Measurements from ENCODE around the gene TCP11L2. TPM values are rescaled to one million over a fixed set of nuclear protein-coding genes. Genes with fewer than 3 reads are reported as not detected.

The TCP11L2 gene
- total and polyA plus RNA-seq, 2 of the 8 experiments (the other 6 are each of a cell fraction or from before 2014, with no cell fraction given) = 2.1 to 7.1 TPM

GRCh38 chr12:106285982-106286381, 16.6 kb upstream of the TCP11L2 start:
- Histone ChIP-seq H3K27ac (ENCODE audit: low read depth, low read length) (no peak overlapping the region), H3K23ac (ENCODE audit: insufficient read length) (no peak overlapping the region), H3K56ac (replicated peaks; ENCODE audit: insufficient read length, low read depth, low read length) (no peak overlapping the region), H3K14ac (ENCODE audit: insufficient read length) (no peak overlapping the region), H4K91ac (replicated peaks; ENCODE audit: insufficient read length, low read length) (no peak overlapping the region), H3K4me2 (ENCODE audit: insufficient read depth in 1 of 2, low read depth in 2 of 2, low read length in 2 of 2) (no peak overlapping the region), H3K4me1 (replicated peaks in 1 of 4; ENCODE audit: control insufficient read depth in 3 of 4, insufficient read depth in 4 of 4, low read length in 3 of 4) (no peaks in the 10 kb centered on the region), H2AFZ (ENCODE audit: low read length) (no peak overlapping the region), H3K79me1 (ENCODE audit: low read depth, low read length) (no peaks in the 10 kb centered on the region), H3K4ac (replicated peaks; ENCODE audit: insufficient read length, low read depth, low read length) (no peak overlapping the region), H2BK20ac (ENCODE audit: low read length) (no peak overlapping the region), H2BK15ac (ENCODE audit: low read length) (no peak overlapping the region), H3K18ac (ENCODE audit: extremely low read depth, low read length) (no peak overlapping the region), H3K9ac (replicated peaks in 1 of 4; ENCODE audit: extremely low read depth in 1 of 4, low read depth in 3 of 4, low read length in 3 of 4) (no peak overlapping the region; a peak in 2 of 7 replicates), H3K4me3 (ENCODE audit: extremely low read depth in 1 of 4, insufficient read depth in 2 of 4, low read depth in 3 of 4, low read length in 4 of 4) (no peak overlapping the region), H3K23me2 (ENCODE audit: low read depth, low read length) (no peaks in the 10 kb centered on the region), H4K20me1 (replicated peaks in 1 of 2; ENCODE audit: control insufficient read depth in 1 of 2, insufficient read depth in 2 of 2, low read length in 2 of 2) (no peaks in the 10 kb centered on the region), H2BK120ac (replicated peaks; ENCODE audit: low read depth, low read length) (no peak overlapping the region), H2BK5ac (ENCODE audit: low read depth, low read length) (no peak overlapping the region), H2BK12ac (ENCODE audit: low read depth, low read length) (no peak overlapping the region), H2AK5ac (ENCODE audit: low read depth, low read length) (no peak overlapping the region), H4K8ac (ENCODE audit: extremely low read depth, insufficient read depth, low read length) (no peak overlapping the region), H3K79me2 (ENCODE audit: control insufficient read depth in 1 of 2, insufficient read depth in 2 of 2, low read length in 2 of 2) (no peaks in the 10 kb centered on the region), H3K27me3 (replicated peaks in 1 of 4; ENCODE audit: control insufficient read depth in 3 of 4, extremely low read depth in 1 of 4, insufficient read depth in 3 of 4, low read length in 3 of 4) (no peaks in the 10 kb centered on the region), H4K5ac (ENCODE audit: insufficient read length, low read depth, low read length) (no peak overlapping the region), H3K36me3 (ENCODE audit: control insufficient read depth in 2 of 4, insufficient read depth in 4 of 4, low read length in 3 of 4) (no peaks in the 10 kb centered on the region), H3K9me3 (ENCODE audit: insufficient read depth in 2 of 2, low read depth in 1 of 2, low read length in 1 of 2) (no peaks in the 10 kb centered on the region)
- ChIA-PET POLR2A (ENCODE audit: partially characterized antibody) (no interaction called here), CTCF (ENCODE audit: partially characterized antibody) (interaction anchor here (0.6 to 5.7 kb wide), 6 partner anchors 11 to 709 kb away, joined by 3 to 125 read pairs (median 4); no protein-coding TSS in a partner anchor)
- DNase-seq (ENCODE audit: low read depth in 1 of 2, low spot score in 2 of 2) (no peak), FAIRE-seq (no peak)
- WGBS, 2 experiments (ENCODE audit: extremely low coverage in 1 of 2, insufficient coverage in 1 of 2, insufficient read length in 1 of 2, insufficient replicate concordance in 2 of 2, low coverage in 1 of 2, low lambda C conversion rate in 2 of 2, missing lambda C conversion rate in 1 of 2) = 87% methylated on average over 4 of the region's 4 CpGs; no CpG with 5 or more reads in 1 of the 2 experiments
- TF ChIP-seq MAFK (IDR thresholded peaks at IDR 0.05; ENCODE audit: low read depth, low read length) = no peak
- TF ChIP-seq, protein P1, sequence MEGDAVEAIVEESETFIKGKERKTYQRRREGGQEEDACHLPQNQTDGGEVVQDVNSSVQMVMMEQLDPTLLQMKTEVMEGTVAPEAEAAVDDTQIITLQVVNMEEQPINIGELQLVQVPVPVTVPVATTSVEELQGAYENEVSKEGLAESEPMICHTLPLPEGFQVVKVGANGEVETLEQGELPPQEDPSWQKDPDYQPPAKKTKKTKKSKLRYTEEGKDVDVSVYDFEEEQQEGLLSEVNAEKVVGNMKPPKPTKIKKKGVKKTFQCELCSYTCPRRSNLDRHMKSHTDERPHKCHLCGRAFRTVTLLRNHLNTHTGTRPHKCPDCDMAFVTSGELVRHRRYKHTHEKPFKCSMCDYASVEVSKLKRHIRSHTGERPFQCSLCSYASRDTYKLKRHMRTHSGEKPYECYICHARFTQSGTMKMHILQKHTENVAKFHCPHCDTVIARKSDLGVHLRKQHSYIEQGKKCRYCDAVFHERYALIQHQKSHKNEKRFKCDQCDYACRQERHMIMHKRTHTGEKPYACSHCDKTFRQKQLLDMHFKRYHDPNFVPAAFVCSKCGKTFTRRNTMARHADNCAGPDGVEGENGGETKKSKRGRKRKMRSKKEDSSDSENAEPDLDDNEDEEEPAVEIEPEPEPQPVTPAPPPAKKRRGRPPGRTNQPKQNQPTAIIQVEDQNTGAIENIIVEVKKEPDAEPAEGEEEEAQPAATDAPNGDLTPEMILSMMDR (IDR thresholded peaks at IDR 0.05; ENCODE audit: control extremely low read depth in 1 of 3, insufficient read depth in 1 of 3, low read depth in 1 of 3, low read length in 3 of 3) = no peak
- TF ChIP-seq, protein P2, sequence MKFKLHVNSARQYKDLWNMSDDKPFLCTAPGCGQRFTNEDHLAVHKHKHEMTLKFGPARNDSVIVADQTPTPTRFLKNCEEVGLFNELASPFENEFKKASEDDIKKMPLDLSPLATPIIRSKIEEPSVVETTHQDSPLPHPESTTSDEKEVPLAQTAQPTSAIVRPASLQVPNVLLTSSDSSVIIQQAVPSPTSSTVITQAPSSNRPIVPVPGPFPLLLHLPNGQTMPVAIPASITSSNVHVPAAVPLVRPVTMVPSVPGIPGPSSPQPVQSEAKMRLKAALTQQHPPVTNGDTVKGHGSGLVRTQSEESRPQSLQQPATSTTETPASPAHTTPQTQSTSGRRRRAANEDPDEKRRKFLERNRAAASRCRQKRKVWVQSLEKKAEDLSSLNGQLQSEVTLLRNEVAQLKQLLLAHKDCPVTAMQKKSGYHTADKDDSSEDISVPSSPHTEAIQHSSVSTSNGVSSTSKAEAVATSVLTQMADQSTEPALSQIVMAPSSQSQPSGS (IDR thresholded peaks at IDR 0.05; ENCODE audit: low read length) = no peak
- TF ChIP-seq HDAC6 (IDR thresholded peaks at IDR 0.05; ENCODE audit: low read depth, low read length) = no peak
- no peak for TF ChIP-seq CHD1 (IDR thresholded peaks at IDR 0.05; ENCODE audit: low read depth, low read length)
- TF ChIP-seq SUZ12 (IDR thresholded peaks at IDR 0.05; ENCODE audit: low read length) = no peak
- no peak for TF ChIP-seq TAF1 (IDR thresholded peaks at IDR 0.05; ENCODE audit: low read depth, low read length)
- no peak for TF ChIP-seq SIRT6 (IDR thresholded peaks at IDR 0.05; ENCODE audit: low read length)
- no peak for TF ChIP-seq ATF3 (IDR thresholded peaks at IDR 0.05; ENCODE audit: insufficient read depth, low read depth, low read length)
- TF ChIP-seq FOSL1 (IDR thresholded peaks at IDR 0.05; ENCODE audit: insufficient read depth, low read depth, low read length) = no peak
